OCI-LY1 (cell line): Measurements from ENCODE around the gene CREB3L2.

Experiments used
- H2AFZ ChIP-seq: fragments of 200-600 bp; sonication (generic), shearing (Covaris generic); 2 replicates; pipeline ENCODE4 v1.6.0; 2014; ENCODE audit warnings: antibody characterized with exemption, mild to moderate bottlenecking, low read length
- H3F3A ChIP-seq: fragments of 200-600 bp; sonication (generic), shearing (Covaris generic); 2 replicates; pipeline ENCODE4 v1.6.0; 2014; ENCODE audit warnings: mild to moderate bottlenecking, antibody characterized with exemption, low read length, moderate library complexity; ENCODE audit not compliant: insufficient read depth
- H3K27ac ChIP-seq: fragments of 200-600 bp; sonication (generic); 2 replicates; pipeline ENCODE4 v1.5.1; 2014; ENCODE audit warnings: low read length, mixed run types, mild to moderate bottlenecking, low read depth; ENCODE audit not compliant: poor library complexity, severe bottlenecking
- H3K27me3 ChIP-seq: fragments of 200-600 bp; sonication (generic); 2 replicates; pipeline ENCODE4 v1.6.0; 2014; ENCODE audit warnings: antibody characterized with exemption, mild to moderate bottlenecking, low read length, moderate library complexity; ENCODE audit not compliant: insufficient read depth
- H3K36me3 ChIP-seq: fragments of 200-600 bp; sonication (generic); 2 replicates; pipeline ENCODE4 v1.6.1; 2014; ENCODE audit warnings: mild to moderate bottlenecking, antibody characterized with exemption, low read length, moderate library complexity, mixed read lengths; ENCODE audit not compliant: insufficient read depth
- H3K4me1 ChIP-seq: fragments of 200-600 bp; sonication (generic); 2 replicates; pipeline ENCODE4 v1.5.1; 2014; ENCODE audit warnings: mild to moderate bottlenecking, low read length, moderate library complexity; ENCODE audit not compliant: insufficient read depth, severe bottlenecking
- H3K4me2 ChIP-seq: fragments of 200-600 bp; sonication (generic), shearing (Covaris generic); 2 replicates; pipeline ENCODE4 v1.6.1; 2014; ENCODE audit warnings: low read length
- H3K4me3 ChIP-seq: fragments of 200-600 bp; sonication (generic); 2 replicates; pipeline ENCODE4 v1.5.1; 2014; ENCODE audit warnings: low read length, low read depth, mild to moderate bottlenecking, mixed read lengths; ENCODE audit not compliant: poor library complexity, severe bottlenecking
- H3K79me2 ChIP-seq: fragments of 200-600 bp; shearing (Covaris generic); 2 replicates; pipeline ENCODE4 v1.6.1; 2016; ENCODE audit warnings: mixed run types, low read length, mixed read lengths; ENCODE audit not compliant: insufficient read depth
- H3K9ac ChIP-seq: fragments of 200-600 bp; sonication (generic), shearing (Covaris generic); 2 replicates; pipeline ENCODE4 v1.6.1; 2014; ENCODE audit warnings: mild to moderate bottlenecking, low read length, mixed read lengths
- H3K9me2 ChIP-seq: fragments of 200-600 bp; sonication (generic), shearing (Covaris generic); 2 replicates; pipeline ENCODE4 v1.6.1; 2014; ENCODE audit warnings: low read depth, mild to moderate bottlenecking, low read length, mixed read lengths
- H3K9me3 ChIP-seq: fragments of 200-600 bp; shearing (Covaris generic); 2 replicates; pipeline ENCODE4 v1.6.1; 2014; ENCODE audit warnings: low read length, mixed read lengths
- H4K20me1 ChIP-seq: fragments of 200-600 bp; sonication (generic), shearing (Covaris generic); 2 replicates; pipeline ENCODE4 v1.6.0; 2016; ENCODE audit warnings: mild to moderate bottlenecking, low read length; ENCODE audit not compliant: insufficient read depth
- CTCF ChIP-seq: fragments of 200-600 bp; sonication (generic), shearing (Covaris generic); IDR thresholded peaks from 2 replicates; pipeline ENCODE4 v1.5.1; 2017; ENCODE audit warnings: mild to moderate bottlenecking, antibody characterized with exemption, low read length, moderate library complexity, mixed read lengths
- EZH2 ChIP-seq: fragments of 200-600 bp; sonication (generic), shearing (Covaris generic); IDR thresholded peaks from 2 replicates; pipeline ENCODE4 v1.8.0; 2017; ENCODE audit warnings: borderline replicate concordance, mixed run types, mild to moderate bottlenecking, antibody characterized with exemption, low read length, moderate library complexity, mixed read lengths

CREB3L2 gene

GRCh38 chr7:137946011-137946410, 55.9 kb downstream of the CREB3L2 start:
- no peaks in the 10 kb centered on the region for H3K9me3 ChIP-seq
- H3K27ac ChIP-seq = no peak overlapping the region
- H3K4me2 ChIP-seq = no peak overlapping the region
- H3K9ac ChIP-seq = no peak overlapping the region
- no peaks in the 10 kb centered on the region for H3K79me2 ChIP-seq
- H3K4me1 ChIP-seq = no peaks in the 10 kb centered on the region
- H3K27me3 ChIP-seq = no peaks in the 10 kb centered on the region
- no peak overlapping the region for H3K4me3 ChIP-seq
- no peaks in the 10 kb centered on the region for H3K9me2 ChIP-seq
- no peak overlapping the region for H2AFZ ChIP-seq
- TF ChIP-seq CTCF (no peak), EZH2 (no peak)
- H3K36me3 ChIP-seq = no peaks in the 10 kb centered on the region
- H4K20me1 ChIP-seq = no peaks in the 10 kb centered on the region
- no peaks in the 10 kb centered on the region for H3F3A ChIP-seq

GRCh38 chr7:137944168-137944567, 57.7 kb downstream of the CREB3L2 start:
- Histone ChIP-seq H3K9ac (no peak overlapping the region), H2AFZ (no peak overlapping the region), H3K79me2 (no peaks in the 10 kb centered on the region), H3K9me3 (no peaks in the 10 kb centered on the region), H3K4me1 (no peaks in the 10 kb centered on the region), H3K4me2 (no peak overlapping the region), H3K27ac (no peak overlapping the region), H3K4me3 (no peak overlapping the region), H3K9me2 (no peaks in the 10 kb centered on the region), H3K27me3 (no peaks in the 10 kb centered on the region), H3K36me3 (no peaks in the 10 kb centered on the region), H4K20me1 (no peaks in the 10 kb centered on the region), H3F3A (no peaks in the 10 kb centered on the region)
- TF ChIP-seq EZH2 (no peak), CTCF (no peak)

- H3K27ac ChIP-seq = no peak overlapping the region
- no peaks in the 10 kb centered on the region for H3K36me3 ChIP-seq
- TF ChIP-seq EZH2 (no peak), CTCF (no peak)
- H4K20me1 ChIP-seq = no peaks in the 10 kb centered on the region
- H3K4me2 ChIP-seq = no peak overlapping the region
- H3K27me3 ChIP-seq = no peaks in the 10 kb centered on the region
- no peaks in the 10 kb centered on the region for H3K79me2 ChIP-seq
- no peak overlapping the region for H3K9ac ChIP-seq
- H3K9me2 ChIP-seq = no peaks in the 10 kb centered on the region
- no peak overlapping the region for H3K4me3 ChIP-seq
- no peak overlapping the region for H2AFZ ChIP-seq
- H3K4me1 ChIP-seq = no peaks in the 10 kb centered on the region
- no peaks in the 10 kb centered on the region for H3F3A ChIP-seq
- no peaks in the 10 kb centered on the region for H3K9me3 ChIP-seq
Observed at GRCh38 chr7:137943132-137943551, 58.7 kb downstream of the CREB3L2 start.
